Measurements from ENCODE around the gene COPG1. TPM values are rescaled to one million over a fixed set of nuclear protein-coding genes. Genes with fewer than 3 reads are reported as not detected.

COPG1 gene
- total and polyA plus RNA-seq, 9 of the 15 experiments (the other 6 are each of a cell fraction or from before 2014, with no cell fraction given), result 40.3 to 105 (median 62.4) TPM

GRCh38 chr3:129228891-129229585 is 20.4 kb upstream of the COPG1 start:
- 3% methylated on average over 7 of the region's 11 CpGs for WGBS (ENCODE audit: insufficient coverage, low coverage, missing lambda C conversion rate)
- TF ChIP-seq TFAP4 (CRISPR knock-in tag; IDR thresholded peaks at IDR 0.05; ENCODE audit: borderline replicate concordance), result peak; percentile 60
- TF ChIP-seq SRSF9 (IDR thresholded peaks at IDR 0.05; ENCODE audit: borderline replicate concordance, low read depth, low read length), result no peak
- TF ChIP-seq ZBTB1 (CRISPR knock-in tag; IDR thresholded peaks at IDR 0.05; ENCODE audit: borderline replicate concordance, low read depth), result no peak
- no peak for TF ChIP-seq HIVEP1 (CRISPR knock-in tag; IDR thresholded peaks at IDR 0.05)
- 0 out of 4 replicates have a peak, but pooled peaks of 1 of the 2 experiments have one; percentile 52 for TF ChIP-seq UBTF (IDR thresholded peaks at IDR 0.05; ENCODE audit: borderline replicate concordance in 1 of 2, low read depth in 2 of 2, low read length in 2 of 2)
- TF ChIP-seq GABPA (tag; conservative IDR thresholded peaks at IDR 0.05; ENCODE audit: low read depth), result peak; percentile 47
- no peak for TF ChIP-seq MBD1 (CRISPR knock-in tag; IDR thresholded peaks at IDR 0.05)
- TF ChIP-seq CXXC5 (CRISPR knock-in tag; IDR thresholded peaks at IDR 0.05), result peak; percentile 43
- no peak for TF ChIP-seq ZBTB8A (IDR thresholded peaks at IDR 0.05; ENCODE audit: partially characterized antibody)
- peak; percentile 50; the same call in 1 of the 2 replicates for TF ChIP-seq L3MBTL2 (IDR thresholded peaks at IDR 0.05)
- TF ChIP-seq SP2 (IDR thresholded peaks at IDR 0.05; ENCODE audit: extremely low read depth, low read depth, low read length, poor library complexity, severe bottlenecking), result no peak
- peak; percentile 73 for TF ChIP-seq SMARCA4 (IDR thresholded peaks at IDR 0.05)
- TF ChIP-seq SMARCC2 (IDR thresholded peaks at IDR 0.05; ENCODE audit: low read depth), result 0 out of 2 replicates have a peak, but pooled peaks have one; percentile 36
- TF ChIP-seq RBM14 (IDR thresholded peaks at IDR 0.05; ENCODE audit: borderline replicate concordance, insufficient read depth, low read depth, low read length), result no peak
- TF ChIP-seq MYC (IDR thresholded peaks at IDR 0.05; ENCODE audit: low read depth, low read length), result peak; percentile 22; the same call in 1 of the 2 replicates
- TF ChIP-seq MYC (CRISPR knock-in tag; IDR thresholded peaks at IDR 0.05; ENCODE audit: borderline replicate concordance, low read depth), result no peak

More at GRCh38 chr3:129228891-129229585, 20.4 kb upstream of the COPG1 start:
- Histone ChIP-seq H3K4me3 (no peak overlapping the region), H3K27ac (ENCODE audit: extremely low read depth, low read depth, low read length) (peak overlapping the region; percentile 86), H3K9me1 (ENCODE audit: control insufficient read depth, insufficient read depth, low read length) (no peaks in the 10 kb centered on the region), H3K36me3 (ENCODE audit: control insufficient read depth, insufficient read depth, low read length) (no peaks in the 10 kb centered on the region), H3K27me3 (ENCODE audit: control insufficient read depth in 2 of 2, insufficient read depth in 2 of 2, low read length in 2 of 2) (no peaks in the 10 kb centered on the region), H3K79me2 (ENCODE audit: control insufficient read depth, insufficient read depth, low read length) (no peaks in the 10 kb centered on the region), H2AFZ (ENCODE audit: low read depth, low read length) (peak overlapping the region; percentile 98), H4K20me1 (replicated peaks; ENCODE audit: control insufficient read depth, insufficient read depth, low read length) (no peaks in the 10 kb centered on the region), H3K9me3 (replicated peaks; ENCODE audit: control insufficient read depth, insufficient read depth, low read depth, low read length) (no peaks in the 10 kb centered on the region), H3K4me1 (replicated peaks in 1 of 2; ENCODE audit: control insufficient read depth in 2 of 2, insufficient read depth in 2 of 2, low read length in 2 of 2) (peaks cover 32 to 41% of the 10 kb centered on the region in 2 experiments), H3K9ac (ENCODE audit: insufficient read depth in 1 of 2, low read depth in 2 of 2, low read length in 2 of 2) (peak overlapping the region; percentile 48 to 86), H3K4me2 (ENCODE audit: insufficient read depth, low read length) (peak overlapping the region; percentile 66)
- ATAC-seq (peak; percentile 82), FAIRE-seq (peak; percentile 87), DNase-seq (ENCODE audit: extremely low read depth in 1 of 4, low spot score in 3 of 4) (peak; percentile 29 to 77 (median 47))
- no TSS peak for BruUV-seq (replicated peaks)
- in situ Hi-C loops (cut with MboI), result no loop called here
- intact Hi-C loops (cut with micrococcal nuclease), result loop anchor here (5.0 kb wide), 1 partner anchor 47 kb away; the partner anchor contains the start of gene CNBP
- POLR2A ChIA-PET, result interaction anchor here (0.5 to 1.7 kb wide), 9 partner anchors 10 to 67 kb away, joined by 3 to 6 read pairs (median 4); partner anchors contain the start of gene COPG1
- CTCF ChIA-PET (ENCODE audit: low intra/inter-chr PET ratio), result interaction anchor here (0.6 kb wide), 1 partner anchor 65 kb away, joined by 3 read pairs; no protein-coding TSS in a partner anchor

Data from K562 (cell line).